Neural crest cell (in vitro differentiated cells): ENCODE data around the gene PRM2. TPM values are rescaled to one million over a fixed set of nuclear protein-coding genes. Genes with fewer than 3 reads are reported as not detected.

Experiments
- DNase-seq: peaks from one replicate; pipeline ENCODE4 v3.0.0; 2021; ENCODE audit warnings: low read depth, mixed read lengths, low spot score
- H3K27ac Mint-ChIP-seq: one replicate; pipeline ENCODE4 v1.8.0; 2021; ENCODE audit warnings: mild to moderate bottlenecking, mixed read lengths; ENCODE audit not compliant: unreplicated experiment
- H3K27me3 Mint-ChIP-seq: 2 replicates; pipeline ENCODE4 v1.8.0; 2021; ENCODE audit warnings: low read depth, mild to moderate bottlenecking, mixed read lengths
- H3K36me3 Mint-ChIP-seq: 2 replicates; pipeline ENCODE4 v1.8.0; 2021; ENCODE audit warnings: low read depth, mild to moderate bottlenecking, mixed read lengths
- H3K4me1 Mint-ChIP-seq: 2 replicates; pipeline ENCODE4 v1.8.0; 2021; ENCODE audit warnings: mixed read lengths
- H3K4me3 Mint-ChIP-seq: one replicate; pipeline ENCODE4 v1.8.0; 2021; ENCODE audit warnings: mild to moderate bottlenecking, mixed read lengths
- H3K9me3 Mint-ChIP-seq: 2 replicates; pipeline ENCODE4 v1.8.0; 2021; ENCODE audit warnings: mixed read lengths
- CTCF ChIP-seq: fragments of 200-600 bp; sonication (generic); conservative IDR thresholded peaks from 2 replicates; pipeline ENCODE4 v1.5.0; 2021; ENCODE audit warnings: antibody characterized with exemption, mild to moderate bottlenecking
- total RNA-seq: library from RNA; stranded (reverse); gene quantifications from 2 replicates; pipeline ENCODE4 v1.2.1, GENCODE V29; 2021

The PRM2 gene
- total RNA-seq, 1 donor from 2014 or later: not detected

GRCh38 chr16:11309895-11310633 lies 33.8 kb upstream of the PRM2 start:
- no peaks in the 10 kb centered on the region for H3K27me3 Mint-ChIP-seq
- no peak for DNase-seq
- no peaks in the 10 kb centered on the region for H3K9me3 Mint-ChIP-seq
- H3K36me3 Mint-ChIP-seq: no peaks in the 10 kb centered on the region
- no peak overlapping the region for H3K4me3 Mint-ChIP-seq
- H3K4me1 Mint-ChIP-seq: peaks cover 18% of the 10 kb centered on the region
- peak overlapping the region; percentile 20 for H3K27ac Mint-ChIP-seq
- no peak for TF ChIP-seq CTCF

- no peaks in the 10 kb centered on the region for H3K9me3 Mint-ChIP-seq
- no peak overlapping the region for H3K27ac Mint-ChIP-seq
- H3K4me1 Mint-ChIP-seq: peaks cover 14% of the 10 kb centered on the region
- H3K4me3 Mint-ChIP-seq: no peak overlapping the region
- no peaks in the 10 kb centered on the region for H3K27me3 Mint-ChIP-seq
- DNase-seq: no peak
- no peaks in the 10 kb centered on the region for H3K36me3 Mint-ChIP-seq
- no peak for TF ChIP-seq CTCF
Measured at GRCh38 chr16:11308493-11309283, 32.4 kb upstream of the PRM2 start.

GRCh38 chr16:11307639-11308492 lies 31.6 kb upstream of the PRM2 start:
- H3K9me3 Mint-ChIP-seq: no peaks in the 10 kb centered on the region
- H3K4me3 Mint-ChIP-seq: no peak overlapping the region
- TF ChIP-seq CTCF: no peak
- H3K4me1 Mint-ChIP-seq: peaks cover 6% of the 10 kb centered on the region
- H3K27me3 Mint-ChIP-seq: no peaks in the 10 kb centered on the region
- no peak overlapping the region for H3K27ac Mint-ChIP-seq
- H3K36me3 Mint-ChIP-seq: no peaks in the 10 kb centered on the region
- no peak for DNase-seq

GRCh38 chr16:11306997-11307638 lies 30.8 kb upstream of the PRM2 start:
- Mint-ChIP-seq H3K4me3 (no peak overlapping the region), H3K36me3 (no peaks in the 10 kb centered on the region), H3K9me3 (no peaks in the 10 kb centered on the region), H3K27ac (no peak overlapping the region), H3K4me1 (peaks cover 4% of the 10 kb centered on the region), H3K27me3 (no peaks in the 10 kb centered on the region)
- TF ChIP-seq CTCF: no peak
- DNase-seq: no peak

GRCh38 chr16:11306381-11306780 lies 30.1 kb upstream of the PRM2 start:
- H3K4me3 Mint-ChIP-seq: no peak overlapping the region
- TF ChIP-seq CTCF: no peak
- no peak for DNase-seq
- H3K9me3 Mint-ChIP-seq: no peaks in the 10 kb centered on the region
- H3K27me3 Mint-ChIP-seq: no peaks in the 10 kb centered on the region
- H3K4me1 Mint-ChIP-seq: peaks cover 4% of the 10 kb centered on the region
- no peaks in the 10 kb centered on the region for H3K36me3 Mint-ChIP-seq
- no peak overlapping the region for H3K27ac Mint-ChIP-seq
